ENCODE measurements around the gene MAT2A. TPM values are rescaled to one million over a fixed set of nuclear protein-coding genes. Genes with fewer than 3 reads are reported as not detected.

MAT2A gene
- total and polyA plus RNA-seq, 9 of the 15 experiments (the other 6 are each of a cell fraction or from before 2014, with no cell fraction given) = 130 to 1,027 (median 240) TPM

- TF ChIP-seq HMGXB4 (CRISPR knock-in tag; IDR thresholded peaks at IDR 0.05) (0 out of 2 replicates have a peak, but pooled peaks have one; percentile 57), MCM2 (IDR thresholded peaks at IDR 0.05; ENCODE audit: low read depth) (no peak), HEY1 (CRISPR knock-in tag; IDR thresholded peaks at IDR 0.05; ENCODE audit: borderline replicate concordance) (0 out of 2 replicates have a peak, but pooled peaks have one; percentile 60), GATAD2B (IDR thresholded peaks at IDR 0.05; ENCODE audit: borderline replicate concordance) (0 out of 2 replicates have a peak, but pooled peaks have one; percentile 22), SREBF2 (CRISPR knock-in tag; IDR thresholded peaks at IDR 0.05) (0 out of 2 replicates have a peak, but pooled peaks have one; percentile 39)
Observed at GRCh38 chr2:85551698-85552678, 13.0 kb downstream of the MAT2A start (continued).

DNA sequence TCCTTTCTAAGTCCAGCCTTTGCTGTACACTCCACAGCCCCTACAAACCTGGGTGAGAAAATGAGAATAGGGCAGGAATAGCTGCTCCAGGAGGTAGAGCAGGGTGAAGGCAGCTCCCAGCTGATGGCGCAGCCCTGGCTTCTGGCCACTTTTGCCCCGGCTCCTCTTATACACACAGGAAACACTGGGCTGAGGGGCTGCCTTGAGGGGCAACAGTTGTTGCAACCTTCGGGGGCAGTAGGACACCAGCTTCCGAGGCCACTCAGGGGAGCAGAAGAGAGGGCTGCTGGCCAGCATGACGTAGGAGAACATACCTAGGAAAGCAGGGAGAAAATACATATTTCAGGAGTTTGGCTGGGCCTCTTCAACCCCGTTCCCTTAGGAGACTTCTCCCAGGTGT is 14.2 kb downstream of the MAT2A start:
- H3K36me3 ChIP-seq (ENCODE audit: control insufficient read depth, insufficient read depth, low read length) = peaks cover 86% of the 10 kb centered on the region
- no peaks in the 10 kb centered on the region for H3K9me3 ChIP-seq (replicated peaks; ENCODE audit: control insufficient read depth, insufficient read depth, low read depth, low read length)
- POLR2A ChIA-PET = interaction anchor here (16.3 to 24.3 kb wide), 2 partner anchors 8 to 135 kb away, joined by 358 to 1576 read pairs; partner anchors contain the start of genes CAPG, MAT2A and SH2D6
- H3K9ac ChIP-seq (ENCODE audit: insufficient read depth in 1 of 2, low read depth in 2 of 2, low read length in 2 of 2) = no peak overlapping the region
- no peak overlapping the region for H3K27ac ChIP-seq (ENCODE audit: extremely low read depth, low read depth, low read length)
- peaks cover 5% of the 10 kb centered on the region; the same call in 1 of the 3 replicates for H3K79me2 ChIP-seq (ENCODE audit: control insufficient read depth, insufficient read depth, low read length)
- H2AFZ ChIP-seq (ENCODE audit: low read depth, low read length) = no peak overlapping the region
- no peak for ATAC-seq
- WGBS (ENCODE audit: insufficient coverage, low coverage, missing lambda C conversion rate) = 81% methylated on average over 6 of the region's 6 CpGs
- no peaks in the 10 kb centered on the region for H3K27me3 ChIP-seq (ENCODE audit: control insufficient read depth in 2 of 2, insufficient read depth in 2 of 2, low read length in 2 of 2)
- peaks cover 1 to 3% of the 10 kb centered on the region in 2 experiments; a peak in 3 of 5 replicates for H3K4me1 ChIP-seq (replicated peaks in 1 of 2; ENCODE audit: control insufficient read depth in 2 of 2, insufficient read depth in 2 of 2, low read length in 2 of 2)
- FAIRE-seq = no peak
- in situ Hi-C loops (cut with MboI) (no loop called here), intact Hi-C loops (cut with micrococcal nuclease) (loop anchor here (5.0 kb wide), 1 partner anchor 226 kb away; the partner anchor contains the start of gene TGOLN2)
- BruUV-seq (replicated peaks) = no TSS peak
- no peaks in the 10 kb centered on the region for H4K20me1 ChIP-seq (replicated peaks; ENCODE audit: control insufficient read depth, insufficient read depth, low read length)
- CTCF ChIA-PET (ENCODE audit: low intra/inter-chr PET ratio) = interaction anchor here (2.7 to 4.5 kb wide), 2 partner anchors 132 to 161 kb away, joined by 32 to 63 read pairs; no protein-coding TSS in a partner anchor
- H3K9me1 ChIP-seq (ENCODE audit: control insufficient read depth, insufficient read depth, low read length) = no peaks in the 10 kb centered on the region
- no peak overlapping the region for H3K4me2 ChIP-seq (ENCODE audit: insufficient read depth, low read length)
- DNase-seq (ENCODE audit: extremely low read depth in 1 of 4, low spot score in 3 of 4) = no peak
- H3K4me3 ChIP-seq = no peak overlapping the region
- TF ChIP-seq ETV1 (tag; conservative IDR thresholded peaks at IDR 0.05; ENCODE audit: low read depth) = no peak
- TF ChIP-seq TCF7L2 (IDR thresholded peaks at IDR 0.05; ENCODE audit: low read depth, low read length) = no peak
- TF ChIP-seq ZNF644 (tag; IDR thresholded peaks at IDR 0.05; ENCODE audit: low read depth) = no peak
- no peak for TF ChIP-seq ZFP1 (CRISPR knock-in tag; IDR thresholded peaks at IDR 0.05)

All from K562 (cell line).